ENCODE results near the gene PLGRKT. TPM values are rescaled to one million over a fixed set of nuclear protein-coding genes. Genes with fewer than 3 reads are reported as not detected.

The PLGRKT gene
- total and polyA plus RNA-seq, 4 donors, result 4.1 to 11.3 (median 7.2) TPM

DNA sequence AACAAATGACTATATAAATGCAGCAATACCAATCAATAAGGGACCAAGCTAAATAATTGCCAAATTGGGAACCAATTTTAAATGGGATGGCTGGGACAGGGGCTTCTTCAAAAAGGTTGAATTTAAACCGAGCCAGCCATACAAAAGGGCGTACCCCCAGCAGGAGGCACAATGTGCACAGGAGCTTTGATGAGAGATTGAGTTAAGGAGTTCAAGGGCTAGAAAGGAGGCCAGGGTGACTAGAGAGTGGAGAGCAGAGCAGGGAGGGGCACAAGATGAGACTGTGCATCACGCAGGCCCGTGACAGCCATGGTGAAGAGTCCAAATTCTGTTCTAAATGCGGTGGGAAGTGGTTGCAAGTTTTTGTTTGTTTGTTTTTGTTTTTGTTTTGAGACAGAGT is 49.3 kb upstream of the PLGRKT start:
- 95% methylated on average over 5 of the region's 5 CpGs for WGBS
- H3K27ac ChIP-seq (ENCODE audit: low read depth in 1 of 2, low read length in 2 of 2), result no peak overlapping the region
- TF ChIP-seq, protein P1, sequence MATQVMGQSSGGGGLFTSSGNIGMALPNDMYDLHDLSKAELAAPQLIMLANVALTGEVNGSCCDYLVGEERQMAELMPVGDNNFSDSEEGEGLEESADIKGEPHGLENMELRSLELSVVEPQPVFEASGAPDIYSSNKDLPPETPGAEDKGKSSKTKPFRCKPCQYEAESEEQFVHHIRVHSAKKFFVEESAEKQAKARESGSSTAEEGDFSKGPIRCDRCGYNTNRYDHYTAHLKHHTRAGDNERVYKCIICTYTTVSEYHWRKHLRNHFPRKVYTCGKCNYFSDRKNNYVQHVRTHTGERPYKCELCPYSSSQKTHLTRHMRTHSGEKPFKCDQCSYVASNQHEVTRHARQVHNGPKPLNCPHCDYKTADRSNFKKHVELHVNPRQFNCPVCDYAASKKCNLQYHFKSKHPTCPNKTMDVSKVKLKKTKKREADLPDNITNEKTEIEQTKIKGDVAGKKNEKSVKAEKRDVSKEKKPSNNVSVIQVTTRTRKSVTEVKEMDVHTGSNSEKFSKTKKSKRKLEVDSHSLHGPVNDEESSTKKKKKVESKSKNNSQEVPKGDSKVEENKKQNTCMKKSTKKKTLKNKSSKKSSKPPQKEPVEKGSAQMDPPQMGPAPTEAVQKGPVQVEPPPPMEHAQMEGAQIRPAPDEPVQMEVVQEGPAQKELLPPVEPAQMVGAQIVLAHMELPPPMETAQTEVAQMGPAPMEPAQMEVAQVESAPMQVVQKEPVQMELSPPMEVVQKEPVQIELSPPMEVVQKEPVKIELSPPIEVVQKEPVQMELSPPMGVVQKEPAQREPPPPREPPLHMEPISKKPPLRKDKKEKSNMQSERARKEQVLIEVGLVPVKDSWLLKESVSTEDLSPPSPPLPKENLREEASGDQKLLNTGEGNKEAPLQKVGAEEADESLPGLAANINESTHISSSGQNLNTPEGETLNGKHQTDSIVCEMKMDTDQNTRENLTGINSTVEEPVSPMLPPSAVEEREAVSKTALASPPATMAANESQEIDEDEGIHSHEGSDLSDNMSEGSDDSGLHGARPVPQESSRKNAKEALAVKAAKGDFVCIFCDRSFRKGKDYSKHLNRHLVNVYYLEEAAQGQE (IDR thresholded peaks at IDR 0.05), result no peak
- TF ChIP-seq, protein P2, sequence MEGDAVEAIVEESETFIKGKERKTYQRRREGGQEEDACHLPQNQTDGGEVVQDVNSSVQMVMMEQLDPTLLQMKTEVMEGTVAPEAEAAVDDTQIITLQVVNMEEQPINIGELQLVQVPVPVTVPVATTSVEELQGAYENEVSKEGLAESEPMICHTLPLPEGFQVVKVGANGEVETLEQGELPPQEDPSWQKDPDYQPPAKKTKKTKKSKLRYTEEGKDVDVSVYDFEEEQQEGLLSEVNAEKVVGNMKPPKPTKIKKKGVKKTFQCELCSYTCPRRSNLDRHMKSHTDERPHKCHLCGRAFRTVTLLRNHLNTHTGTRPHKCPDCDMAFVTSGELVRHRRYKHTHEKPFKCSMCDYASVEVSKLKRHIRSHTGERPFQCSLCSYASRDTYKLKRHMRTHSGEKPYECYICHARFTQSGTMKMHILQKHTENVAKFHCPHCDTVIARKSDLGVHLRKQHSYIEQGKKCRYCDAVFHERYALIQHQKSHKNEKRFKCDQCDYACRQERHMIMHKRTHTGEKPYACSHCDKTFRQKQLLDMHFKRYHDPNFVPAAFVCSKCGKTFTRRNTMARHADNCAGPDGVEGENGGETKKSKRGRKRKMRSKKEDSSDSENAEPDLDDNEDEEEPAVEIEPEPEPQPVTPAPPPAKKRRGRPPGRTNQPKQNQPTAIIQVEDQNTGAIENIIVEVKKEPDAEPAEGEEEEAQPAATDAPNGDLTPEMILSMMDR (IDR thresholded peaks at IDR 0.05; ENCODE audit: low read depth, low read length, missing input control), result no peak
- TF ChIP-seq JUND (IDR thresholded peaks at IDR 0.05), result no peak
- TF ChIP-seq, protein P3, sequence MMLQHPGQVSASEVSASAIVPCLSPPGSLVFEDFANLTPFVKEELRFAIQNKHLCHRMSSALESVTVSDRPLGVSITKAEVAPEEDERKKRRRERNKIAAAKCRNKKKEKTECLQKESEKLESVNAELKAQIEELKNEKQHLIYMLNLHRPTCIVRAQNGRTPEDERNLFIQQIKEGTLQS (IDR thresholded peaks at IDR 0.05), result no peak
- no peak for TF ChIP-seq FOXA2 (IDR thresholded peaks at IDR 0.05)
- TF ChIP-seq TAF1 (conservative IDR thresholded peaks at IDR 0.05), result no peak
- TF ChIP-seq HNF4A (conservative IDR thresholded peaks at IDR 0.05), result no peak
- TF ChIP-seq FOXA1 (IDR thresholded peaks at IDR 0.05), result no peak
- no peak for TF ChIP-seq NR2F2 (IDR thresholded peaks at IDR 0.05)
- TF ChIP-seq RAD21 (IDR thresholded peaks at IDR 0.05), result no peak
- TF ChIP-seq, protein P4, sequence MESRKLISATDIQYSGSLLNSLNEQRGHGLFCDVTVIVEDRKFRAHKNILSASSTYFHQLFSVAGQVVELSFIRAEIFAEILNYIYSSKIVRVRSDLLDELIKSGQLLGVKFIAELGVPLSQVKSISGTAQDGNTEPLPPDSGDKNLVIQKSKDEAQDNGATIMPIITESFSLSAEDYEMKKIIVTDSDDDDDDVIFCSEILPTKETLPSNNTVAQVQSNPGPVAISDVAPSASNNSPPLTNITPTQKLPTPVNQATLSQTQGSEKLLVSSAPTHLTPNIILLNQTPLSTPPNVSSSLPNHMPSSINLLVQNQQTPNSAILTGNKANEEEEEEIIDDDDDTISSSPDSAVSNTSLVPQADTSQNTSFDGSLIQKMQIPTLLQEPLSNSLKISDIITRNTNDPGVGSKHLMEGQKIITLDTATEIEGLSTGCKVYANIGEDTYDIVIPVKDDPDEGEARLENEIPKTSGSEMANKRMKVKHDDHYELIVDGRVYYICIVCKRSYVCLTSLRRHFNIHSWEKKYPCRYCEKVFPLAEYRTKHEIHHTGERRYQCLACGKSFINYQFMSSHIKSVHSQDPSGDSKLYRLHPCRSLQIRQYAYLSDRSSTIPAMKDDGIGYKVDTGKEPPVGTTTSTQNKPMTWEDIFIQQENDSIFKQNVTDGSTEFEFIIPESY (IDR thresholded peaks at IDR 0.05), result no peak
- no peak for TF ChIP-seq GABPA (IDR thresholded peaks at IDR 0.05 in 1 of 2, conservative IDR thresholded peaks at IDR 0.05 in 1 of 2)
- TF ChIP-seq RXRA (IDR thresholded peaks at IDR 0.05), result no peak
- TF ChIP-seq YY1 (IDR thresholded peaks at IDR 0.05), result no peak
- no peak for TF ChIP-seq HNF4G (IDR thresholded peaks at IDR 0.05)
- TF ChIP-seq, protein P5, sequence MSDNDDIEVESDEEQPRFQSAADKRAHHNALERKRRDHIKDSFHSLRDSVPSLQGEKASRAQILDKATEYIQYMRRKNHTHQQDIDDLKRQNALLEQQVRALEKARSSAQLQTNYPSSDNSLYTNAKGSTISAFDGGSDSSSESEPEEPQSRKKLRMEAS (IDR thresholded peaks at IDR 0.05), result no peak
- TF ChIP-seq SP1 (IDR thresholded peaks at IDR 0.05), result no peak
- H3K4me1 ChIP-seq (ENCODE audit: control insufficient read depth in 4 of 4, insufficient read depth in 4 of 4, low read length in 3 of 4), result no peaks in the 10 kb centered on the region
- no peaks in the 10 kb centered on the region for H3K9me3 ChIP-seq (ENCODE audit: control insufficient read depth in 4 of 4, low read length in 3 of 4)
- no peaks in the 10 kb centered on the region for H3K27me3 ChIP-seq (ENCODE audit: control insufficient read depth in 4 of 4, insufficient read depth in 4 of 4, low read length in 3 of 4)
- H3K36me3 ChIP-seq (ENCODE audit: control insufficient read depth in 4 of 4, insufficient read depth in 3 of 4, low read depth in 1 of 4, low read length in 3 of 4), result no peaks in the 10 kb centered on the region
- no peak overlapping the region for H3K4me3 ChIP-seq (ENCODE audit: low read depth in 1 of 3, low read length in 3 of 3)
- no peak overlapping the region for H3K9ac ChIP-seq (ENCODE audit: low read depth in 1 of 2, low read length in 2 of 2)
- DNase-seq (ENCODE audit: low spot score), result no peak
